Karpas-422 (cell line): ENCODE results near the gene SERINC3. TPM values are rescaled to one million over a fixed set of nuclear protein-coding genes. Genes with fewer than 3 reads are reported as not detected.

ENCODE experiments used
- small RNA-seq: library from RNA; depleted of rRNA; stranded (forward); fragments of <200 nt; gene quantifications from one replicate; pipeline ENCODE3, GENCODE V24; 2014
- total RNA-seq: library from RNA; depleted of rRNA; stranded (reverse); fragments of >200 nt; shearing (Covaris generic); gene quantifications from 2 replicates; pipeline ENCODE4 v1.2.3, GENCODE V29; 2014; ENCODE audit warnings: low replicate concordance; rRNA removed

Gene SERINC3
- total RNA-seq, 1 experiment from 2014 or later = 84.8 TPM

Small RNA genes lying within 50 kb of the gene (small RNA-seq; reads per million reads assigned to genes)
- gene RPL37AP1 = 3.2 reads per million, percentile 68 among the genes with 10 or more reads in this experiment

Other genes starting within 250 kb of the SERINC3 start
- 0.82 and 3.0 TPM in 2 replicates for gene FITM2, start 210.9 kb downstream of the SERINC3 start, total RNA-seq
- not detected in 2 replicates for gene R3HDML, start 185.0 kb downstream of the SERINC3 start, total RNA-seq
- not detected in 2 replicates for gene HNF4A, start 166.4 kb downstream of the SERINC3 start, total RNA-seq
- 10.2 and 24.4 TPM in 2 replicates for gene TTPAL, start 46.2 kb downstream of the SERINC3 start, total RNA-seq
- 261 and 285 TPM in 2 replicates for gene PKIG, start 60.5 kb upstream of the SERINC3 start, total RNA-seq
- gene ADA, start 129.6 kb upstream of the SERINC3 start, total RNA-seq = 0.11 TPM in 1 of 2 replicates, not detected in the other
- gene CCN5, start 193.3 kb upstream of the SERINC3 start, total RNA-seq = not detected in 2 replicates
- gene KCNK15, start 223.8 kb upstream of the SERINC3 start, total RNA-seq = not detected in 2 replicates